Measurements from ENCODE around the gene KRTAP5-3. TPM values are rescaled to one million over a fixed set of nuclear protein-coding genes. Genes with fewer than 3 reads are reported as not detected.
"Not testable (repeated sequence)": the region's sequence is repeated elsewhere in the genome, so short reads cannot be mapped to it uniquely, and the experiment has no call there.

The KRTAP5-3 gene
- total and polyA plus RNA-seq, 12 donors = not detected

- Histone ChIP-seq H3K9me3 (replicated peaks in 1 of 3) (no peaks in the 10 kb centered on the region), H3K4me1 (replicated peaks in 1 of 2) (no peaks in the 10 kb centered on the region), H3K27ac (no peak overlapping the region), H3K27me3 (peaks cover 15% of the 10 kb centered on the region), H3K36me3 (replicated peaks in 1 of 2) (no peaks in the 10 kb centered on the region), H3K4me3 (no peak overlapping the region)
- no peak for DNase-seq
- no peak for TF ChIP-seq POLR2A (IDR thresholded peaks at IDR 0.05)
- WGBS, 4 donors = 58 to 87% (median 79%) methylated on average over 4 to 9 of the region's 9 CpGs
- intact Hi-C loops (cut with DNase I) = no loop called here
Measured at GRCh38 chr11:1581976-1582375, 26.3 kb downstream of the KRTAP5-3 start.

- no peak overlapping the region for H3K27ac ChIP-seq
- H3K4me3 ChIP-seq = no peak overlapping the region
- no peaks in the 10 kb centered on the region for H3K36me3 ChIP-seq (replicated peaks in 1 of 2)
- H3K27me3 ChIP-seq = peaks cover 19% of the 10 kb centered on the region
- WGBS, 4 donors = 70 to 87% (median 74%) methylated on average over 6 of the region's 6 CpGs
- H3K9me3 ChIP-seq (replicated peaks in 1 of 3) = no peaks in the 10 kb centered on the region
- no peak for DNase-seq
- peaks cover 0 to 5% of the 10 kb centered on the region in 2 donors for H3K4me1 ChIP-seq (replicated peaks in 1 of 2)
- TF ChIP-seq CTCF (IDR thresholded peaks at IDR 0.05) = no peak
- TF ChIP-seq POLR2A (IDR thresholded peaks at IDR 0.05) = no peak
- intact Hi-C loops (cut with DNase I) = loop anchor here in 1 of 2 donors (5.0 kb wide), 1 partner anchor 375 kb away; no protein-coding TSS in a partner anchor
Measured at GRCh38 chr11:1576825-1577224, 31.4 kb downstream of the KRTAP5-3 start.

GRCh38 chr11:1575756-1576155 lies 32.5 kb downstream of the KRTAP5-3 start:
- DNase-seq; H3K36me3 ChIP-seq (replicated peaks in 1 of 2); H3K9me3 ChIP-seq (replicated peaks in 1 of 3); H3K4me3 ChIP-seq; H3K4me1 ChIP-seq (replicated peaks in 1 of 2); H3K27ac ChIP-seq: not testable (repeated sequence)
- 74 to 82% (median 78%) methylated on average over 16 of the region's 16 CpGs for WGBS, 4 donors
- intact Hi-C loops (cut with DNase I) = loop anchor here (2.0 to 5.0 kb wide), 2 partner anchors 29 to 373 kb away; no protein-coding TSS in a partner anchor
- H3K27me3 ChIP-seq = peaks cover 18% of the 10 kb centered on the region

- H3K4me3 ChIP-seq = no peak overlapping the region
- peak in 2 of 6 experiments; percentile 29 to 50 for TF ChIP-seq CTCF (IDR thresholded peaks at IDR 0.05)
- TF ChIP-seq POLR2A (IDR thresholded peaks at IDR 0.05) = no peak
- no peak overlapping the region for H3K27ac ChIP-seq
- H3K27me3 ChIP-seq = peaks cover 18% of the 10 kb centered on the region
- no peaks in the 10 kb centered on the region for H3K36me3 ChIP-seq (replicated peaks in 1 of 2)
- 12 to 16% (median 14%) methylated on average over 7 of the region's 7 CpGs for WGBS, 4 donors
- intact Hi-C loops (cut with DNase I) = loop anchor here (2.0 to 5.0 kb wide), 2 partner anchors 28 to 373 kb away; no protein-coding TSS in a partner anchor
- no peak for DNase-seq
- H3K4me1 ChIP-seq (replicated peaks in 1 of 2) = peaks cover 0 to 5% of the 10 kb centered on the region in 2 donors
- H3K9me3 ChIP-seq (replicated peaks in 1 of 3) = no peaks in the 10 kb centered on the region
Measured at GRCh38 chr11:1574933-1575242, 33.4 kb downstream of the KRTAP5-3 start.

- no peaks in the 10 kb centered on the region for H3K9me3 ChIP-seq (replicated peaks in 1 of 3)
- peak overlapping the region in 1 of 5 donors; percentile 75 for H3K27ac ChIP-seq
- intact Hi-C loops (cut with DNase I) = loop anchor here (2.0 kb wide), 1 partner anchor 28 kb away; no protein-coding TSS in a partner anchor
- TF ChIP-seq POLR2A (IDR thresholded peaks at IDR 0.05) (no peak), CTCF (IDR thresholded peaks at IDR 0.05) (peak in 3 of 6 experiments; percentile 90 to 95 (median 91))
- no peaks in the 10 kb centered on the region for H3K36me3 ChIP-seq (replicated peaks in 1 of 2)
- H3K27me3 ChIP-seq = peaks cover 18% of the 10 kb centered on the region
- WGBS, 4 donors = 0 to 3% (median 1%) methylated on average over 5 to 64 of the region's 64 CpGs
- no peak overlapping the region for H3K4me3 ChIP-seq
- DNase-seq = peak in 5 of 7 donors; percentile 50 to 71 (median 63)
- peaks cover 0 to 5% of the 10 kb centered on the region in 2 donors for H3K4me1 ChIP-seq (replicated peaks in 1 of 2)
Measured at GRCh38 chr11:1574238-1574932, 33.9 kb downstream of the KRTAP5-3 start.

Data from adrenal gland (tissue), 12 donors.